SK-N-SH (cell line): ENCODE results near the gene ARAP1.

Experiments
- CHD2 ChIP-seq: fragments of 150-350 bp; IDR thresholded peaks from 2 replicates; pipeline ENCODE4 v1.6.1; 2018; ENCODE audit warnings: low read length; ENCODE audit not compliant: partially characterized antibody
- EP300 ChIP-seq, 2 experiments: IDR thresholded peaks; 2 replicates each; pipeline versions ENCODE4 v1.4.0 to v1.6.1; 2012; ENCODE audit warnings: borderline replicate concordance in 1 of 2, low read depth in 1 of 2, low read length in 1 of 2
- FOXM1 ChIP-seq: IDR thresholded peaks from 2 replicates; pipeline ENCODE4 v1.4.0; 2012; ENCODE audit warnings: low read depth, mild to moderate bottlenecking
- GABPA ChIP-seq: IDR thresholded peaks from 2 replicates; pipeline ENCODE4 v1.4.0; 2012; ENCODE audit warnings: low read depth, mild to moderate bottlenecking
- JUND ChIP-seq: IDR thresholded peaks from 2 replicates; pipeline ENCODE4 v1.4.0; 2012
- POLR2AphosphoS5 ChIP-seq: IDR thresholded peaks from 2 replicates; pipeline ENCODE4 v1.6.1; 2012; ENCODE audit warnings: low read depth, low read length
- RFX5 ChIP-seq: IDR thresholded peaks from 2 replicates; pipeline ENCODE4 v1.6.1; 2012; ENCODE audit warnings: mild to moderate bottlenecking, improper control_type of control experiment, low read length
- RXRA ChIP-seq: IDR thresholded peaks from 2 replicates; pipeline ENCODE4 v1.4.0; 2012; ENCODE audit warnings: low read depth, mild to moderate bottlenecking, borderline replicate concordance
- SMC3 ChIP-seq: IDR thresholded peaks from 2 replicates; pipeline ENCODE4 v1.6.1; 2012; ENCODE audit warnings: low read depth, low read length, improper control_type of control experiment
- YY1 ChIP-seq: IDR thresholded peaks from 2 replicates; pipeline ENCODE4 v1.4.0; 2012; ENCODE audit warnings: low read depth, mild to moderate bottlenecking
- ZBTB33 ChIP-seq: IDR thresholded peaks from 2 replicates; pipeline ENCODE4 v1.4.0; 2012; ENCODE audit warnings: low read depth, borderline replicate concordance
- TF ChIP-seq, protein P1 (sequence below): fragments of 200-600 bp; sonication (generic); IDR thresholded peaks from 2 replicates; pipeline ENCODE4 v1.6.1; 2017; ENCODE audit warnings: antibody characterized with exemption, mild to moderate bottlenecking, moderate library complexity
- TF ChIP-seq, protein P2 (sequence below): IDR thresholded peaks from 2 replicates; pipeline ENCODE4 v1.4.0; 2012; ENCODE audit warnings: low read depth, borderline replicate concordance

DNA sequence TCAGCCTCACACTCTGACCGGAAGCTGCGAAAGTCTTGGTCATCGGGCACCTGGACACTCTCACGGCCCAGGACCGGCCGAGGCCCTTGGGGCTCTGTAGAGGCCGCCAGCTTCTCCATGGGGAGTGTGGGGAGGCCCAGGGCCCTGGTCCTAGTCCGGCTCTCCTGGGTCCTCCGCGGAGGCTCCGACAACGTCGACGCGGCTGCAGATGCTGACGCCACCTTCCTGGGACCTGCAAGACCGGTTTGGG, 28.8 kb upstream of the ARAP1 start:
- TF ChIP-seq, protein P1, sequence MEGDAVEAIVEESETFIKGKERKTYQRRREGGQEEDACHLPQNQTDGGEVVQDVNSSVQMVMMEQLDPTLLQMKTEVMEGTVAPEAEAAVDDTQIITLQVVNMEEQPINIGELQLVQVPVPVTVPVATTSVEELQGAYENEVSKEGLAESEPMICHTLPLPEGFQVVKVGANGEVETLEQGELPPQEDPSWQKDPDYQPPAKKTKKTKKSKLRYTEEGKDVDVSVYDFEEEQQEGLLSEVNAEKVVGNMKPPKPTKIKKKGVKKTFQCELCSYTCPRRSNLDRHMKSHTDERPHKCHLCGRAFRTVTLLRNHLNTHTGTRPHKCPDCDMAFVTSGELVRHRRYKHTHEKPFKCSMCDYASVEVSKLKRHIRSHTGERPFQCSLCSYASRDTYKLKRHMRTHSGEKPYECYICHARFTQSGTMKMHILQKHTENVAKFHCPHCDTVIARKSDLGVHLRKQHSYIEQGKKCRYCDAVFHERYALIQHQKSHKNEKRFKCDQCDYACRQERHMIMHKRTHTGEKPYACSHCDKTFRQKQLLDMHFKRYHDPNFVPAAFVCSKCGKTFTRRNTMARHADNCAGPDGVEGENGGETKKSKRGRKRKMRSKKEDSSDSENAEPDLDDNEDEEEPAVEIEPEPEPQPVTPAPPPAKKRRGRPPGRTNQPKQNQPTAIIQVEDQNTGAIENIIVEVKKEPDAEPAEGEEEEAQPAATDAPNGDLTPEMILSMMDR = no peak
- TF ChIP-seq CHD2 = no peak
- TF ChIP-seq JUND = no peak
- TF ChIP-seq RXRA = no peak
- TF ChIP-seq POLR2AphosphoS5 = no peak
- no peak for TF ChIP-seq EP300 (IDR thresholded peaks at IDR 0.05; ENCODE audit: borderline replicate concordance in 1 of 2, low read depth in 1 of 2, low read length in 1 of 2)
- no peak for TF ChIP-seq RFX5
- no peak for TF ChIP-seq GABPA
- no peak for TF ChIP-seq YY1
- TF ChIP-seq, protein P2, sequence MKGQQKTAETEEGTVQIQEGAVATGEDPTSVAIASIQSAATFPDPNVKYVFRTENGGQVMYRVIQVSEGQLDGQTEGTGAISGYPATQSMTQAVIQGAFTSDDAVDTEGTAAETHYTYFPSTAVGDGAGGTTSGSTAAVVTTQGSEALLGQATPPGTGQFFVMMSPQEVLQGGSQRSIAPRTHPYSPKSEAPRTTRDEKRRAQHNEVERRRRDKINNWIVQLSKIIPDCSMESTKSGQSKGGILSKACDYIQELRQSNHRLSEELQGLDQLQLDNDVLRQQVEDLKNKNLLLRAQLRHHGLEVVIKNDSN = no peak
- TF ChIP-seq SMC3 = no peak
- no peak for TF ChIP-seq ZBTB33
- no peak for TF ChIP-seq FOXM1
